Adipose tissue (tissue), 3 donors: Measurements from ENCODE around the gene AJUBA. TPM values are rescaled to one million over a fixed set of nuclear protein-coding genes. Genes with fewer than 3 reads are reported as not detected.
A peak's percentile ranks its signal among the peaks of the same experiment; 100 is the strongest.
"Not testable (repeated sequence)": the region's sequence is repeated elsewhere in the genome, so short reads cannot be mapped to it uniquely, and the experiment has no call there.

ENCODE experiments used
- H3K27ac ChIP-seq: one replicate; pipeline ENCODE4 v1.5.1; 2013; ENCODE audit warnings: low read depth, low read length
- WGBS, 3 donors: extraction: QIAGEN DNeasy Blood & Tissue Kit; methylation state at CpG; one replicate each; pipeline ENCODE4 v1.1.7; 2013; 5-methylcytosine and 5-hydroxymethylcytosine counted together
- polyA plus RNA-seq, 3 donors: library from polyadenylated mRNA; stranded (reverse); fragments of 200-250 nt; gene quantifications; one replicate each; pipeline ENCODE4 v1.2.3, GENCODE V29; 2013
- donor health status: healthy with polysubstance abuse.
- donor health status: Bipolar disorder and iron deficiency.
- donor health status: healthy.

AJUBA gene
- polyA plus RNA-seq, 3 donors, result 1.6 to 3.4 (median 2.0) TPM

DNA sequence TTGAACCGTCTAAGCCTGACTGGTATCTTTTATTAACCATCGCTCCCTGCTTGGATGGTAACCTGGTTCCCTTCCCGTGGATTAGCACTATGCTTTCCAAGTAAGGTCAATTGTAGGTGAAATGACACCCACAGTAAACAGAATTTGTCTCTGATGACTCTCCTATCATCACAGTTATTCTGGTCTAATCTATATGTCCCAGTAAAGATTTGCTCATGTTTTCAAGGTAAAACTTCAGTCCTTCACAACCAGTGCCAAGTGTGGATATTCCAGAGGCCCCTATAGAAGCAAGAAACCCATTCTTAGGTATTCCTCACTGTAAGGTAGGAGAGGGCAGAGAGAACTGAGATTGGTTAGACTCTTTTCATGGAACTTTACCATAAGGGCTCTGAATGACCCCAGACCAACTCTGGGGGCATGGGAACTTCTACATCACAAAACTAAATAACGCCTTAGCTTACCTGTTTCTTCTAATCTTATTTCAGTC lies 15.5 kb downstream of the AJUBA start:
- WGBS, 3 donors, result 53 to 67% (median 61%) methylated on average over 4 of the region's 4 CpGs
- no peak overlapping the region for H3K27ac ChIP-seq

DNA sequence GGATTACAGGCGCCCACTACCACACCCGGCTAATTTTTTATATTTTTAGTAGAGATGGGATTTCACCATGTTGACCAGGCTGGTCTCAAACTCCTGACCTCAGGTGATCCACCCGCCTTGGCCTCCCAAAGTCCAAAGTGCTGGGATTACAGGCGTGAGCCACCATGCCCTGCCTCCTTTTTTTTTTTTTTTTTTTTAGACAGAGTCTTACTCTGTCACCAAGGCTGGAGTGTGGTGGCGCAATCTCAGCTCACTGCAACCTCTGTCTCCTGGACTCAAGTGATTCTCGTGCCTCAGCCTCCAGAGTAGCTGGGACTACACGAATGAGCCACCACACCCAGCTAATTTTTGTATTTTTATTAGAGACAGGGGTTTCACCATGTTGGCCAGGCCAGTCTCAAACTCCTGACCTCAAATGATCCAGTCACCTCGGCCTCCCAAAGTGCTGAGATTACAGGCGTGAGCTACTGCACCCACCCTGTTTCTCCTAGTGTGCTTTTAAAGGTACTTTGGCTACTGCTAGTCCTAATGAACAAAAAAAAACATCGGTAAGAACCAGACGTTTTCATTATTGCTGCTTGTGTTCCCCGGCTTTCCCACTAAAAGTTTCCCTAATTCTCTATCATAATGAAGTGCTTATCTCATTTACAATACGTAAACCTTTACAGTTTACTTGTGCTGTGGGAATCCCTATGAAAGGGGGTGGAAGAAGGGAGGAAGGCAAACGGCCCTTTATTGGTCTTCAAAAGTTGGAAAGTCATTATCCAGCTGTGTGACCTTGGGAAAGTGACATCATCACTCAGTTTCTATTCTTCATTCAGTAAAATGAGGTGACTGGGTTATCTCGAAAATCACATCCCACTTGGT lies 16.2 kb downstream of the AJUBA start:
- WGBS, 3 donors, result 67 to 74% (median 67%) methylated on average over 15 of the region's 15 CpGs
- not testable (repeated sequence) for H3K27ac ChIP-seq

DNA sequence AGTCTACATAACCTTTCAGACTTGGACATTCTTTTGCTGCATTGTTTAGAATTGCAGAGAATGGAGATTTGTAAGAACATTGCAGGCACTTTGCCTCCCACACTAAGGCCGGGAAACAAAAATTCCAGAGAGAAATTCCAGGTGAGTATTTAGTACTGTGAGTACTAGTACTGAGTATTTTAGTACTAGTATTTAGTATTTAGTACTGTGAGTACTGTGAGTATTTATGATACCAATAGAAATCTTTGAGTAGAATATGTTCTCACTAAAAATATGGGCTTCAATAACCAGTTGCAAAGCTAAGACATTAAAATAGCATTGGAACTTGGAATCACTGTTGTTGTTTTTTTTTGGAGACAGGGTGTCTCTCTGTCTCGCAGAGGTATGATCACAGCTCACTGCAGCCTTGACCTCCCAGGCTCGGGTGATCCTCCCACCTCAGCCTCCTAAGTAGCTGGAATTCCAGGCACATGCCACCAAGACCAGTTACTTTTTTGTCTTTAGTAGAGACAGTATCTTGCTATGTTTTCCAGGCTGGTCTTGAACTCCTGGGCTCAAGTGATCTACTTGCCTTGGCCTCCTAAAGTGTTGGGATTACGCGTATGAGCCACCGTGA lies 20.2 kb downstream of the AJUBA start:
- H3K27ac ChIP-seq, result no peak overlapping the region
- WGBS, 3 donors, result 91 to 93% (median 92%) methylated on average over 6 of the region's 6 CpGs

DNA sequence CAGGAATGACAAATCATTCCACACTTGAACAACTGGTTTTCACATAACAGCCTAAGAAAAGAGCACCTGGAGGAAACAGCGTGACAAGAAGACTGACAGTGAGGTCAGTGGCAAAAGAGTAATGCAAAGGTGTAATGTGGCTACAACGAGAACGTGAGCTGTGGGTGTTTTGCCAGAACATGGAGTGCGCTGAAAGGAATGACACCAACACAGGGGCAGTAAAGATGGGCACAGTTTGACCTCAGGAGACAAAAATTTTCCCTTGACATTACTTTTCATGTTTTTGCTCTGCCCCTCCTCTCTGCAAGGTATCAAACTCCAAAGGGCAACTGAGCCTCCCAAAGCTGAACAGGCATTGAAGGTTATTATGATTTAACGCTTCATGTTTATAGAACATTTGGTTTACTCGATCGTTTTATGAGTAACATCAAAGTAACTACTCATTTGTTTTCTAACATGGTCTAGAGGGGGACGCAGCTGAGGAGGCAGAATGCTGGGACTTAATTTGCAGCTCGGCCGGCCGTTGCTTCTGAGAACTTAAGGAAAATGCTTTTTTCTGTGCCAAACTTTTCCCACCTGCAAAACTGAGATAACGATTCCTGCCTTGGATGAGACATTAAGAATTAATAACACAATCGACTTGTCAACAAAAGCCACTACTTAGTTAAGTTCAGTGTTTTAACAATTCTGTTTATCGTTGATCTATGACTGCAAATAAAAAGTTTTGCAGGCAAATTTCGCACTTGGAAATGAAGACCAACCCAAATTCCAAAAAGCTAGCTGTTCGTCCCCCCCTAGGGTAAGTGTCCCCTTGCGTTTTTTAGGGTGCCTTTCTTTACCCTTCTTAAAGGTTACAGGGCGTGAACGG lies 26.4 kb downstream of the AJUBA start:
- WGBS, 3 donors, result 16 to 25% (median 19%) methylated on average over 19 of the region's 19 CpGs

DNA sequence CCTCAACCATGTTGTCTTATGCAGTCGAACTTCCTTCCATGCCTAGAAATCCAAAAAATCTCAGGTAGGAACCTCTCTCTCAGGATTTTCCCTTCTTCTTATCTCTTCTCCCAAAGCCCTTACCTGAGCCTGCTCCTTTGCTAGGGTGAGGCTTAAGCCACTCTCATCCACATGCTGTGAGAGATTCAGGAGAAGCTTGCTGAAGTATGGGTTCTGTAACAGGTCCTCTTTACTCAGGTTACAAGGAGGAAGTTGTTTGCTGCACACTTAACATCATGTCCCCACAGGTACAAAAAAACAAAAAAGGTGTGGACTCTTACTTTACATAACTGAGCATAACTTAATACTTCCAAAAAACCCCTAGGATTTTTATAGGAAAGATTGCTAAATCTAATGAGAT lies 29.9 kb downstream of the AJUBA start:
- H3K27ac ChIP-seq, result no peak overlapping the region
- WGBS, 3 donors, result 86 to 97% (median 92%) methylated on average over 1 of the region's 1 CpG

More for the DNA sequence above, 26.4 kb downstream of the AJUBA start:
- peak overlapping the region; percentile 91 for H3K27ac ChIP-seq

DNA sequence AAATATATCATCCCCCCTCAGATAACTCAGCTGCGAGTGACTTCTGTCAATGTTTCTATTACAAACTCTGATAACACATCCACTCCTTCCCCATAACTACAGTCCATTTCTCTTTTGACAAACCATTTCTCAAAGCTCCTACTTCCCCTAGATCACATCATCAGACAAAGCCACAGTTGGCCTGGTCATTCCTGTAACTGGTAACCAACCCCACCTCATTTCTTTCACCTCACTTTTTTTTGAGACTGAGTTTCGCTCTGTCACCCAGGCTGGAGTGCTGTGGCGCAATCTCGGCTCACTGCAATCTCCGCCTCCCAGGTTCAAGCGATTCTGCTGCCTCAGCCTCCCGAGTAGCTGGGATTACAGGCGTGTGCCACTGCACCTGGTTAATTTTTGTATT lies 30.6 kb downstream of the AJUBA start:
- not testable (repeated sequence) for H3K27ac ChIP-seq
- 70 to 93% (median 72%) methylated on average over 8 of the region's 8 CpGs for WGBS, 3 donors

DNA sequence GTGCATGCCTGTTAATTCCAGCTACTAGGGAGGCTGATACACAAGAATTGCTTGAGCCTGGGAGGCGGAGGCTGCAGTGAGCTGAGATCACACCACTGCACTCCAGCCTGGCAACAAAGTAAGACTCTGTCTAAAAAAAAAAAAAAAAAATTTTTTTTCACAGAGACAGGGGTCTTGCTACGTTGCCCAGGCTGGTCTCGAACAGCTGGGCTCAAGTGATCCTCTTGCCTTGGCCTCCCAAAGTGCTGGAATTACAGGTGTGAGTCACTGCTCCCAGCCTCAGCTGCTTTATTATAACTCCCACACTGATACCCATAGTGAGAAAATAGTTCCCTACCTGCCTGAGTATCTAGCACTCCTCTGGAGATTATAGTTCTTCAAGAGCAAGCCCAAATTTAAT lies 36.7 kb downstream of the AJUBA start:
- H3K27ac ChIP-seq, result no peak overlapping the region
- WGBS, 3 donors, result 95 to 96% (median 96%) methylated on average over 3 of the region's 3 CpGs

DNA sequence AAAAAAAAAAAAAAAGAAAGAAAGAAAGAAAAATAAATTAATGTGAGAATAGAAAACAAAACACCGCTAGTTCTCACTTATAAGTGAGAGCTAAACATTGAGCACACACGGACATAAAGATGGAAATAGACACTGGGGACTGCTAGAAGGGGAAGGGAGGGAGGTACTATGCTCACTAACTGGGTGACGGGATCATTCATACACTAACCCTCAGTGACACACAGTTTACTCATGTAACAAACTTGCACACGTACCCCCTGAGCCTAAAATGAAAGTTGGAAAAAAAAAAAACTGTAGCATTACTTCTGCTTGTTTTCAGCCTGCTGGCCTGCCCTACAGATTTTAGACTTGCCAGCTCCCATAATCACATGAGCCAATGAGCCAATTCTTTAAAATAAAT lies 42.7 kb downstream of the AJUBA start:
- 95 to 97% (median 95%) methylated on average over 4 of the region's 4 CpGs for WGBS, 3 donors
- no peak overlapping the region for H3K27ac ChIP-seq

DNA sequence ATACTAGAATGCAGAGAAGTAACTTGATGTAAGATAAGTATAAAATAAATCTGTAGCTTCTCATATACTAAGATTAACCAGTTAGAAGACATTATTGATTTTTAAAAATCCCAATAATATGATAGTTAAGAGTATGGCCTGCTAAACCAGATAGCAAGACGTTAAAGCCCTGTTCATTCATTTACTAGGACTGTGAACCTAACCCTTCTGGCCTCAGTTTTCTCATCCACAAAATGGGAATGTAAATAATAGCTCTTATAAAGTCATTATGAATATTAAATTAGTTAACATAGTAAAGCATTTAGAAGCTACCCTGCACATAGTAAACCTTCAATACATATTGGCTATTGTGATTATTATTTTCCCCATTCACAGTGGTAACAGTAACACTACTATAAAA lies 47.2 kb downstream of the AJUBA start:
- WGBS, 3 donors, result 67 to 89% (median 83%) methylated on average over 1 of the region's 1 CpG

DNA sequence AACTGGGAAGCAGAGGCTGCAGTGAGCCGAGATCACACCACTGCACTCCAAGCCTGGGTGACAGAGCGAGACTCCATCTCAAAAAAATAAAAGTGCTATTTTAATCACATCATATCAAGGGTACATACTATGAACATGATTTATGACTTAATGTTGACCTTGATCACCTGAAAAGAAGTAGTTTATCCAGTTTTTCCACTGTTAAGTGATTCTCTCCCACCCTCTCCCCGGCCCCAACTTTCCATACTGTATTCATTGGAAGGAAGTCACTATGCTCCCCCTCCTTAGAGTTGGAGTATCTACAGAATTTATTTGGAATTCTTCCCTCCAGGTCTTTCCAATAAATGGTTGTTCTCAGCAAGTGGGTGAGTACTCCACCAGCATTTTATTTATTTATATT lies 50.2 kb downstream of the AJUBA start:
- WGBS, 3 donors, result 18 to 92% (median 87%) methylated on average over 3 of the region's 3 CpGs
- H3K27ac ChIP-seq, result no peak overlapping the region

More for the DNA sequence above, 47.2 kb downstream of the AJUBA start:
- no peak overlapping the region for H3K27ac ChIP-seq

DNA sequence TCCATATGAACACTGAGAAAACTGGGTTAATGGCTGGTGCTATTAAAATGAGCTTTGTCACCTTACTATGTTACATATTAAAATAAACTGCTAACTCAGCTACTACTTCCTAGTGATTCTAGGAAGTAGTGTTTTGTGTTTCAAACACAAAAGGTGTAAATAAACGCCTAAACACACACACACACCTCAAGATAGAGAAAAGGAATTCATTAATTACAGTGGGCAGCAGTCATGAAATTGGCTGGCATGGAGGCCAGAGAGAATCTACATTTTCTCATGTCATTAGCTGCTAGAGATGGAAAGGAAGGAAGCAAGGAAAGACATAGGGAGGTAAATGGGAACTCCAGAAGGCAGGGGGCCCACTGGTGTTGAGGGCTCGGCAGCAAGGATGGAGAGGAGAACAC lies 52.4 kb downstream of the AJUBA start:
- WGBS, 3 donors, result 1 to 2% (median 1%) methylated on average over 2 of the region's 2 CpGs
- H3K27ac ChIP-seq, result peak overlapping the region; percentile 28

DNA sequence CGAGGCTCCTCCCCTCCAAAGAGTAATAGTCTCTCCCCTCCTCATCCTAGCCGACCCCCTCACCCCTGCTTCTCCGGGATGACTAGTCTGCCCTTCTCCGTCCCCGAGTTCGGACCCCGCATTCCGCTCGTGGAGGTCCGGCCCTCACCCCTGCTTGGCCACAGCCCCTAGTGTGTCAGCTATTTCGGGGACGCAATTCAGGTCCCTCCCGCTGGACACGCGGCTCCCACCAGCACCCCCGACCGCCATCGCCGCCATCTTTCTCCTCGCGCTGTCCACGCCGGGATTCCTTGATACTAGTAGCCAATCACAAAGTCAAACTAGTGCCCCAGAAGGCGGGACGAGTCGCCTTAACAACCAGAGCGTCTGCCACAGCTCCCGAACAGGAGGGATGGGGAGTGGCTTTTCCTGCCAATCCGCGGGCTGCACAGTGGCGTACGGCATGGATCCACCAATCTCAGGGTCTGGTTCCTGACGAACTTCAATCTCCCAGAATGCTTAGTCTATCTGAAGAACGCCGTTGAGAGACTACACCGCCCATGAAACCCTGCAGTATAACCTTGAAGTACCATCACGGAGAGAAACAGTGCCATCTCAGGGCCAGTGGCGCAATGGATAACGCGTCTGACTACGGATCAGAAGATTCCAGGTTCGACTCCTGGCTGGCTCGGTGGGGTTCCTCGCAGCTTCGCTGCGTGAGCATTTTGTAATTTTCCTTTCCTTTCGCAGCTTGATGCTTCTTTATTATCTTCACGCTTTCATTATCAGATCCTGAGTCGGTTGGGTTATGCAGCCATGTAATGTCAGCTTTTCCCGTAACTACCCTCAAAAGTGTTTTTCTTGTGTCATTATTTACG lies 53.0 kb downstream of the AJUBA start, which contains the start of gene PRMT5:
Gene PRMT5, minus strand, starts transcription at position 273 of the 857 bp plus-strand sequence. Its CDS starts 15 bp downstream, at position 258.
- H3K27ac ChIP-seq, result peak within 1 kb of the TSS; percentile 31
- 0 to 1% (median 0%) methylated on average over 51 of the region's 51 CpGs for WGBS, 3 donors

DNA sequence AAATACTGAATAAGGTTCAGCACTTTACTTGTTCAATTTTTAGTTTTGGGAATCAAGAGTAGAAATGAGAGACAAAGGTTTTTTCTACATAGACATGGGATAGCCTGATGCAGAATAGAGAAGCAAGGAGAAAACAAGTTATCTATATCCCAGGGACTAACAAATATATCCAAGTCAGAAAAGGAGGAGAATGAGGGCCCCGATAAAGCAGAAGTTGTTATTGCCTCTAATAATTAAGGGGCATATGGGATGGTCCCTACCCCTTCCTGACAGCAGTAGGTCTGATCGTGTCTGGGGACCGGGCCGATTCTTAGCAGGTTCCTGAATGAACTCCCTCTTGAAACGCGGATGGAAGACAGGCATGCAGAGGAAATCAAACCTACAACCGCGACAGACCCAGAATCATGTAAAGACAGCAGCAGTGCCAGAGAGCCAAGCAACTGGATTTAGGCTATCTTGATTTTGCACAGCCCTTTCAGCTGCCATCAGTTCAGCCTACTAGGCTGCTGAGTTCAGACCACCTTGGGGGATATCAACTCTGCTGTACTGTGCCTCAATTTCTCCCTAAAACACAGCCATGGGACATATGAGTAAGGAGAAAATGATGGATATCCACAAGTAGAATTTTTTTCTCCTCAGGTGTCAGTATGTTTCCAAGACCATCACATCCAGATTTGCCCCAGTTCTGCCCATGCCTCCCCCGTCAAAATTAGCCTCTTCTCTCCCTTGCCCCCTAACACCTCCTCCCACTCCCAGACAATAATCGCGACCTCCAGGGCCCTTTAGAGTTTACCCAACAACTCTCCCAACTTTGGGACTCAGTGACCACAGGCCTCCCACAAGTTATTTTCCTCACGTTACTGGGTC lies 53.9 kb downstream of the AJUBA start:
- WGBS, 3 donors, result 9 to 11% (median 10%) methylated on average over 12 of the region's 12 CpGs
- H3K27ac ChIP-seq, result peak overlapping the region; percentile 31

DNA sequence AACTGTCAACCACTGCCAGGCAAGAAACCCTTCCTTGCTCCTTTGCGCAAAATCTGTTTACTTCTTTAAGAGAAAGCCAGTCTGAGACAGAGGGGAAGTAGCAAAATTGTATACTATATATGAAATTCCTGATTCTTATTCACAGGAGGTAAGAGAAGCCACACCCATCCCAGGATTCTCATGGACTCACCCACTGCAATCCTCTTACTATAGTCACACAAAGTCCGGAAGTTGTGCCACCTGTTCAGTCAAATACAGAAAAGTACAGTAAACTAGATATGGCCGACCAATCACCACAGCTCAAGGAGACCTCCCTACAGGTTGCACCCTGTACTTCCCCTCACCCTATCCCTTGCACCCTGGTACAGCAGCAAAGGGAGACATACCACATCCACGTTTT lies 56.0 kb downstream of the AJUBA start:
- WGBS, 3 donors, result 75 to 88% (median 79%) methylated on average over 4 of the region's 4 CpGs
- no peak overlapping the region for H3K27ac ChIP-seq

DNA sequence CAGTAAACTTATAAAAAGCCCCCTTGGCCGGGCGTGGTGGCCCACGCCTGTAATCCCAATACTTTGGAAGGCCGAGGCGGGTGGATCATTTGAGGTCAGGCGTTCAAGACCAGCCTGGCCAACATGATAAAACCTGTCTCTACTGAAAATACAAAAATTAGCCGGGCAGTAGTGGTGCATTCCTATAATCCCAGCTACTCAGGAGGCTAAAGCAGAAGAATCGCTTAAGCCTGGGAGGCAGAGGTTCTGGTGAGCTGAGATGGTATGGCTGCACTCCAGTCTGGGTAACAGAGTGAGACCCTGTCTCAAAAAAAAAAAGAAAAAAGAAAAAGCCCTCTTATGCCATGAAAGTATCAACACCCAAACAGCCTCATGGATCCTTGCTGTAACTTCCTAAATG lies 56.8 kb downstream of the AJUBA start:
- 93 to 95% (median 94%) methylated on average over 8 of the region's 8 CpGs for WGBS, 3 donors
- H3K27ac ChIP-seq, result no peak overlapping the region

DNA sequence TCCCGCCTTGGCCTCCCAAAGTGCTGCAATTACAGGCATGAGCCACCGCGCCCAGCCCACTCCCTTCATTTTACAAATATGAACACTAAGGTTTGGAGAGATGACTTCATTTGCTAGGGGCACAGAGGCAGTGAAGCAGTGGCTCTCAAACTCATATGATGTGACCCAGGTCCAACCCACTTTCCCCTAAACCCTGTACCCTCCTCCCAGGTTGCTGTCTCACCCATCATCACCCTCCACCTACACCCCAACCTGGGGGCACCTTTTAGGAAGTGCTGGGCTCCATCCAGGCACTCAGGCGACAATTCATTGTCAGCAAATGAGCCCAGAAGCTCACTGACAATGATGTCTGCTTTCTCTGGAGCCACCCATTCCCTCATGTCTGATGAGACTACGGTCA lies 58.6 kb downstream of the AJUBA start:
- no peak overlapping the region for H3K27ac ChIP-seq
- WGBS, 3 donors, result 96 to 99% (median 97%) methylated on average over 5 of the region's 5 CpGs

DNA sequence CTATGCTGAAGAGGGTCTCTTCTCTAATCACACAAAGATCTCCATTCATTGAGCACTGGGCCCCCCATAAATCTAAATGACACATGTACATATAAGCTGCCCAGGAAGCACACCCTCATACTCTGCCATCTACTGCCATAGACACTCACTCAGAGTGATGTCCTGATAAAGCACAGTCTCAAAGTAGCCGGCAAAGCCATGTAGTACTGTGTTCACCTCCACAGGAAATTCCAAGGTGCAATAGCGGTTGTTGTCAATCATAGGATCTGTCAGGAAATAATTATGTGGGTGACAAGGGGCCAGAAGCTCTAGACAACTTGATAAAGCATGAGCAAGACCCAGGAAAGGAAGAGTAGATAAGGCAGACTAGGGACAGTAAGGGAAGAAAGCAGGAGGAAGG lies 60.1 kb downstream of the AJUBA start:
- 88% methylated on average over 2 of the region's 2 CpGs for WGBS, 3 donors
- H3K27ac ChIP-seq, result no peak overlapping the region
